HEK293 (cell line): ENCODE measurements around the gene TRIM29.
A peak's percentile ranks its signal among the peaks of the same experiment; 100 is the strongest.

Experiments used
- CTCF ChIA-PET: fragments of 350-600 bp; formaldehyde crosslinking; extraction: SDS; loops from one replicate; lab custom pipeline; 2021; ENCODE audit warnings: antibody characterized with exemption; lab: Yijun Ruan, JAX
- POLR2A ChIA-PET: fragments of 300-600 bp; formaldehyde crosslinking; extraction: SDS; loops from one replicate; lab custom pipeline; 2020; ENCODE audit warnings: antibody characterized with exemption, inconsistent platforms; lab: Yijun Ruan, JAX
- H3K27ac ChIP-seq: fragments of 200-500 bp; sonication (Bioruptor generic); 2 replicates; pipeline ENCODE4 v1.5.1; 2014; ENCODE audit warnings: low read depth, low read length, control low read depth, inconsistent platforms; ENCODE audit errors: extremely low read depth
- H3K36me3 ChIP-seq, 2 experiments: fragments of 200-500 bp in 1 of 2; sonication (Bioruptor generic) in 1 of 2; 1 replicate in 1 of 2; 2 replicates in 1 of 2; pipeline ENCODE4 v1.5.1; 2014 to 2017; ENCODE audit warnings: inconsistent platforms in 2 of 2, low read length in 2 of 2; ENCODE audit not compliant: control insufficient read depth in 2 of 2, insufficient read depth in 1 of 2
- H3K4me1 ChIP-seq: fragments of 200-500 bp; sonication (Bioruptor generic); 2 replicates; pipeline ENCODE4 v1.5.1; 2014; ENCODE audit warnings: mild to moderate bottlenecking, low read length, inconsistent platforms; ENCODE audit not compliant: control insufficient read depth, insufficient read depth
- H3K4me3 ChIP-seq: 2 replicates; pipeline ENCODE4 v1.5.1; 2011; ENCODE audit warnings: low read depth, mild to moderate bottlenecking, control low read depth, low read length, moderate library complexity
- H3K9me3 ChIP-seq: fragments of 200-500 bp; sonication (Bioruptor generic); 2 replicates; pipeline ENCODE4 v1.5.1; 2014; ENCODE audit warnings: low read depth, low read length, inconsistent platforms; ENCODE audit not compliant: control insufficient read depth, insufficient read depth
- REPIN1 ChIP-seq: fragments of 450-650 bp; formaldehyde crosslinking; IDR thresholded peaks from 2 replicates; pipeline ENCODE4 v1.5.1; 2017; ENCODE audit warnings: missing biosample characterization, missing genetic modification characterization, low read depth
- ZIC2 ChIP-seq: fragments of 450-650 bp; formaldehyde crosslinking; IDR thresholded peaks from 2 replicates; pipeline ENCODE4 v1.5.1; 2016; ENCODE audit warnings: missing biosample characterization, missing genetic modification characterization
- ZNF10 ChIP-seq: fragments of 450-650 bp; formaldehyde crosslinking; IDR thresholded peaks from 2 replicates; pipeline ENCODE4 v1.5.1; 2017; ENCODE audit warnings: missing biosample characterization, missing genetic modification characterization
- ZNF133 ChIP-seq: fragments of 450-650 bp; formaldehyde crosslinking; IDR thresholded peaks from 2 replicates; pipeline ENCODE4 v1.5.1; 2016; ENCODE audit warnings: missing biosample characterization, missing genetic modification characterization
- ZNF174 ChIP-seq: fragments of 450-650 bp; formaldehyde crosslinking; IDR thresholded peaks from 2 replicates; pipeline ENCODE4 v1.5.0; 2017; ENCODE audit warnings: missing biosample characterization, mild to moderate bottlenecking, missing genetic modification characterization
- ZNF221 ChIP-seq: fragments of 450-650 bp; formaldehyde crosslinking; IDR thresholded peaks from 2 replicates; pipeline ENCODE4 v1.5.1; 2017; ENCODE audit warnings: missing biosample characterization, missing genetic modification characterization, borderline replicate concordance
- ZNF391 ChIP-seq: fragments of 450-650 bp; formaldehyde crosslinking; IDR thresholded peaks from 2 replicates; pipeline ENCODE4 v1.5.1; 2016; ENCODE audit warnings: low read depth, missing biosample characterization, missing genetic modification characterization, borderline replicate concordance
- ZNF473 ChIP-seq: fragments of 450-650 bp; formaldehyde crosslinking; IDR thresholded peaks from 2 replicates; pipeline ENCODE4 v1.5.1; 2017; ENCODE audit warnings: missing biosample characterization, missing genetic modification characterization
- ZNF529 ChIP-seq: fragments of 450-650 bp; formaldehyde crosslinking; IDR thresholded peaks from 2 replicates; pipeline ENCODE4 v1.5.1; 2017; ENCODE audit warnings: missing genetic modification characterization, missing biosample characterization; ENCODE audit not compliant: insufficient replicate concordance
- ZNF626 ChIP-seq: fragments of 450-650 bp; sonication (Bioruptor Pico); formaldehyde crosslinking; IDR thresholded peaks from 2 replicates; pipeline ENCODE4 v1.5.1; 2018; ENCODE audit warnings: missing biosample characterization, missing genetic modification characterization, inconsistent platforms
- TF ChIP-seq, protein P1 (sequence below): fragments of 450-650 bp; IDR thresholded peaks from 2 replicates; pipeline ENCODE4 v1.5.1; 2018; ENCODE audit warnings: missing biosample characterization, missing genetic modification characterization
- TF ChIP-seq, protein P2 (sequence below): fragments of 450-650 bp; formaldehyde crosslinking; IDR thresholded peaks from 2 replicates; pipeline ENCODE4 v1.5.1; 2016; ENCODE audit warnings: missing biosample characterization, missing genetic modification characterization
- TF ChIP-seq, protein P3 (sequence below): fragments of 450-650 bp; formaldehyde crosslinking; IDR thresholded peaks from 2 replicates; pipeline ENCODE4 v1.5.1; 2016; ENCODE audit warnings: missing biosample characterization, missing genetic modification characterization
- TF ChIP-seq, protein P4 (sequence below): fragments of 450-650 bp; formaldehyde crosslinking; IDR thresholded peaks from 2 replicates; pipeline ENCODE4 v1.5.1; 2016; ENCODE audit warnings: missing biosample characterization, missing genetic modification characterization
- TF ChIP-seq, protein P5 (sequence below): fragments of 450-650 bp; formaldehyde crosslinking; IDR thresholded peaks from 2 replicates; pipeline ENCODE4 v1.5.1; 2016; ENCODE audit warnings: missing biosample characterization, missing genetic modification characterization

Gene TRIM29

DNA sequence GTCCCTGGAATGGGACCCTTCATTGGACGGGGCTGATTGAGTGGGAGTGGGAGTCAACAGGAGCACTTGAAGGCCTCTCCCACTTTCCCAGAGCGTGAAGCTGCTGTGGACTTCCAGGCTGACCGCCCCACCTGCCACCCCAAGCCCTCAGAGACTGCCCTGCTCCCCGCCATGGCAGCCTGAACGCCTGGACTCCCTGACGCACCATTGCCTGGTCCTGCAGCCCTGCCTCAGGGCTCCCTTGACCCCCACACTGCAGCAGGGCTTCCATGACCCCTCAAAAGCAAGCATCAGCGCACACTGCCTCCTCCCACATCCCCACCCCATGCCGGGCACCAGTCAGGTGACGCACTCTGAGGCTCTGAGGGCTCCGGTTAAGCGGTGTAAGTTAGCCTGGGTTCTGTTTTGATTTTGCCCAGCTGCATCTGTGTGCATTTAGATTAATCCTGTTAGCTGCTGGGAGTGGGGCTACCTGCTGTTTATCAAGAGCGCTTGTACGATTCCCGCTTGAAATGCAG lies 39.4 kb downstream of the TRIM29 start:
- Histone ChIP-seq H3K4me3 (no peak overlapping the region), H3K9me3 (no peaks in the 10 kb centered on the region), H3K36me3 (no peaks in the 10 kb centered on the region), H3K27ac (no peak overlapping the region)
- POLR2A ChIA-PET, result no interaction called here
- TF ChIP-seq ZNF391 (no peak), ZIC2 (tag by site-specific recombination) (peak; percentile 32; the same call in 1 of the 2 replicates)
- TF ChIP-seq, all 188 proteins: peak for 1
- CTCF ChIA-PET, result interaction anchor here (0.6 to 2.7 kb wide), 5 partner anchors 10 to 413 kb away, joined by 4 to 14 read pairs (median 5); no protein-coding TSS in a partner anchor
- no peaks in the 10 kb centered on the region for H3K4me1 ChIP-seq

DNA sequence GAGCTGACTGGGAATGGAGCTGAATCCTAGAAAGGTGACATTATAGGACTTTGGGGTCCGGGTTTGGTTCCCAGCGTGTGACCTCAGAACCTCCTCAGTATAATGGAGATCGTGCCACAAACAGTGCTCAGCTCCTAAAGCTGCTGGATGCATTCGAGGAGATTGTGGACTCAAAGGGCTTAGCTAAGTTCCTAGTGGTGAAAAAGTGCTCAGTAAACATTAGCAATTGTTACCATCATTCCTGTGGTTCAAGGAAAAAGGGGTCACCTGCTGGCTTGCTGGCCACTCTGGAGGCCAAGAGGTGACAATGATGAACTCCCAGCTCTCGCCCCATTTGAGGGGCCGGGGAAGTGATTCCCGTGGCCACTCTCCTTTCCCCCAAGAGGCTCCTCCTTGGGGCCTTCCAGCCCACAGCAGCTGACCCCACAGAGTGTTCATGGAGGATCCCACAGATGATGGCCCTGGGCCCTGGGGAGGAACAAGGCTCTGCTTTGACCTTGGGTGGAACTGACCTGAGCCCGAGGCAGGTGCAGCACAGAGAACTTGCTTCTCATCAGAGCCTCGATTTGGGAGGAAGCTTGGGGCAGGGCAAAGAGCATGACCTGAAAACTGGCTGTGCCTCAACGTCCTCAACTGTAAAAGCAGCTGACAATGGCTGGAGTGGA lies 40.1 kb downstream of the TRIM29 start:
- CTCF ChIA-PET, result interaction anchor here (0.6 to 2.7 kb wide), 5 partner anchors 10 to 203 kb away, joined by 3 to 14 read pairs (median 5); no protein-coding TSS in a partner anchor
- no peaks in the 10 kb centered on the region for H3K4me1 ChIP-seq
- H3K27ac ChIP-seq, result no peak overlapping the region
- H3K9me3 ChIP-seq, result no peaks in the 10 kb centered on the region
- H3K36me3 ChIP-seq, result no peaks in the 10 kb centered on the region
- no peak overlapping the region for H3K4me3 ChIP-seq
- POLR2A ChIA-PET, result no interaction called here
- TF ChIP-seq ZIC2 (tag by site-specific recombination), result no peak
- no peak for TF ChIP-seq REPIN1
- no peak for TF ChIP-seq ZNF626 (tag by site-specific recombination)
- TF ChIP-seq, protein P1, sequence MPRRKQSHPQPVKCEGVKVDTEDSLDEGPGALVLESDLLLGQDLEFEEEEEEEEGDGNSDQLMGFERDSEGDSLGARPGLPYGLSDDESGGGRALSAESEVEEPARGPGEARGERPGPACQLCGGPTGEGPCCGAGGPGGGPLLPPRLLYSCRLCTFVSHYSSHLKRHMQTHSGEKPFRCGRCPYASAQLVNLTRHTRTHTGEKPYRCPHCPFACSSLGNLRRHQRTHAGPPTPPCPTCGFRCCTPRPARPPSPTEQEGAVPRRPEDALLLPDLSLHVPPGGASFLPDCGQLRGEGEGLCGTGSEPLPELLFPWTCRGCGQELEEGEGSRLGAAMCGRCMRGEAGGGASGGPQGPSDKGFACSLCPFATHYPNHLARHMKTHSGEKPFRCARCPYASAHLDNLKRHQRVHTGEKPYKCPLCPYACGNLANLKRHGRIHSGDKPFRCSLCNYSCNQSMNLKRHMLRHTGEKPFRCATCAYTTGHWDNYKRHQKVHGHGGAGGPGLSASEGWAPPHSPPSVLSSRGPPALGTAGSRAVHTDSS, result no peak
- TF ChIP-seq ZNF174 (tag by site-specific recombination), result no peak
- TF ChIP-seq ZNF473 (tag by site-specific recombination), result no peak
- no peak for TF ChIP-seq ZNF221 (tag by site-specific recombination)
- no peak for TF ChIP-seq ZNF10
- TF ChIP-seq, protein P2, sequence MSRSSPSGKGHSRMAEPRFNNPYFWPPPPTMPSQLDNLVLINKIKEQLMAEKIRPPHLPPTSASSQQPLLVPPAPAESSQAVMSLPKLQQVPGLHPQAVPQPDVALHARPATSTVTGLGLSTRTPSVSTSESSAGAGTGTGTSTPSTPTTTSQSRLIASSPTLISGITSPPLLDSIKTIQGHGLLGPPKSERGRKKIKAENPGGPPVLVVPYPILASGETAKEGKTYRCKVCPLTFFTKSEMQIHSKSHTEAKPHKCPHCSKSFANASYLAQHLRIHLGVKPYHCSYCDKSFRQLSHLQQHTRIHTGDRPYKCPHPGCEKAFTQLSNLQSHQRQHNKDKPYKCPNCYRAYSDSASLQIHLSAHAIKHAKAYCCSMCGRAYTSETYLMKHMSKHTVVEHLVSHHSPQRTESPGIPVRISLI, result no peak
- TF ChIP-seq, protein P3, sequence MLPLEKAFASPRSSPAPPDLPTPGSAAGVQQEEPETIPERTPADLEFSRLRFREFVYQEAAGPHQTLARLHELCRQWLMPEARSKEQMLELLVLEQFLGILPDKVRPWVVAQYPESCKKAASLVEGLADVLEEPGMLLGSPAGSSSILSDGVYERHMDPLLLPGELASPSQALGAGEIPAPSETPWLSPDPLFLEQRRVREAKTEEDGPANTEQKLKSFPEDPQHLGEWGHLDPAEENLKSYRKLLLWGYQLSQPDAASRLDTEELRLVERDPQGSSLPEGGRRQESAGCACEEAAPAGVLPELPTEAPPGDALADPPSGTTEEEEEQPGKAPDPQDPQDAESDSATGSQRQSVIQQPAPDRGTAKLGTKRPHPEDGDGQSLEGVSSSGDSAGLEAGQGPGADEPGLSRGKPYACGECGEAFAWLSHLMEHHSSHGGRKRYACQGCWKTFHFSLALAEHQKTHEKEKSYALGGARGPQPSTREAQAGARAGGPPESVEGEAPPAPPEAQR, result no peak
- TF ChIP-seq ZNF529 (tag by site-specific recombination), result no peak
- TF ChIP-seq, protein P4, sequence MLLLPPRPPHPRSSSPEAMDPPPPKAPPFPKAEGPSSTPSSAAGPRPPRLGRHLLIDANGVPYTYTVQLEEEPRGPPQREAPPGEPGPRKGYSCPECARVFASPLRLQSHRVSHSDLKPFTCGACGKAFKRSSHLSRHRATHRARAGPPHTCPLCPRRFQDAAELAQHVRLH (tag by site-specific recombination), result no peak
- no peak for TF ChIP-seq ZNF133 (tag by site-specific recombination)
- TF ChIP-seq, protein P5, sequence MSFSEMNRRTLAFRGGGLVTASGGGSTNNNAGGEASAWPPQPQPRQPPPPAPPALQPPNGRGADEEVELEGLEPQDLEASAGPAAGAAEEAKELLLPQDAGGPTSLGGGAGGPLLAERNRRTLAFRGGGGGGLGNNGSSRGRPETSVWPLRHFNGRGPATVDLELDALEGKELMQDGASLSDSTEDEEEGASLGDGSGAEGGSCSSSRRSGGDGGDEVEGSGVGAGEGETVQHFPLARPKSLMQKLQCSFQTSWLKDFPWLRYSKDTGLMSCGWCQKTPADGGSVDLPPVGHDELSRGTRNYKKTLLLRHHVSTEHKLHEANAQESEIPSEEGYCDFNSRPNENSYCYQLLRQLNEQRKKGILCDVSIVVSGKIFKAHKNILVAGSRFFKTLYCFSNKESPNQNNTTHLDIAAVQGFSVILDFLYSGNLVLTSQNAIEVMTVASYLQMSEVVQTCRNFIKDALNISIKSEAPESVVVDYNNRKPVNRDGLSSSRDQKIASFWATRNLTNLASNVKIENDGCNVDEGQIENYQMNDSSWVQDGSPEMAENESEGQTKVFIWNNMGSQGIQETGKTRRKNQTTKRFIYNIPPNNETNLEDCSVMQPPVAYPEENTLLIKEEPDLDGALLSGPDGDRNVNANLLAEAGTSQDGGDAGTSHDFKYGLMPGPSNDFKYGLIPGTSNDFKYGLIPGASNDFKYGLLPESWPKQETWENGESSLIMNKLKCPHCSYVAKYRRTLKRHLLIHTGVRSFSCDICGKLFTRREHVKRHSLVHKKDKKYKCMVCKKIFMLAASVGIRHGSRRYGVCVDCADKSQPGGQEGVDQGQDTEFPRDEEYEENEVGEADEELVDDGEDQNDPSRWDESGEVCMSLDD (tag by site-specific recombination), result no peak
